HEK293 (cell line): Measurements from ENCODE around the gene ABCA3.

Source experiments
- CTCF ChIA-PET: fragments of 350-600 bp; formaldehyde crosslinking; extraction: SDS; loops from one replicate; lab custom pipeline; 2021; ENCODE audit warnings: antibody characterized with exemption; lab: Yijun Ruan, JAX
- POLR2A ChIA-PET: fragments of 300-600 bp; formaldehyde crosslinking; extraction: SDS; loops from one replicate; lab custom pipeline; 2020; ENCODE audit warnings: antibody characterized with exemption, inconsistent platforms; lab: Yijun Ruan, JAX
- H3K27ac ChIP-seq: fragments of 200-500 bp; sonication (Bioruptor generic); 2 replicates; pipeline ENCODE4 v1.5.1; 2014; ENCODE audit warnings: low read depth, low read length, control low read depth, inconsistent platforms; ENCODE audit errors: extremely low read depth
- H3K36me3 ChIP-seq, 2 experiments: fragments of 200-500 bp in 1 of 2; sonication (Bioruptor generic) in 1 of 2; 1 replicate in 1 of 2; 2 replicates in 1 of 2; pipeline ENCODE4 v1.5.1; 2014 to 2017; ENCODE audit warnings: inconsistent platforms in 2 of 2, low read length in 2 of 2; ENCODE audit not compliant: control insufficient read depth in 2 of 2, insufficient read depth in 1 of 2
- H3K4me1 ChIP-seq: fragments of 200-500 bp; sonication (Bioruptor generic); 2 replicates; pipeline ENCODE4 v1.5.1; 2014; ENCODE audit warnings: mild to moderate bottlenecking, low read length, inconsistent platforms; ENCODE audit not compliant: control insufficient read depth, insufficient read depth
- H3K4me3 ChIP-seq: 2 replicates; pipeline ENCODE4 v1.5.1; 2011; ENCODE audit warnings: low read depth, mild to moderate bottlenecking, control low read depth, low read length, moderate library complexity
- H3K9me3 ChIP-seq: fragments of 200-500 bp; sonication (Bioruptor generic); 2 replicates; pipeline ENCODE4 v1.5.1; 2014; ENCODE audit warnings: low read depth, low read length, inconsistent platforms; ENCODE audit not compliant: control insufficient read depth, insufficient read depth
- EGR2 ChIP-seq: fragments of 450-650 bp; formaldehyde crosslinking; IDR thresholded peaks from 2 replicates; pipeline ENCODE4 v1.5.1; 2016; ENCODE audit warnings: low read depth, missing biosample characterization, missing genetic modification characterization
- KLF17 ChIP-seq: fragments of 450-650 bp; formaldehyde crosslinking; IDR thresholded peaks from 2 replicates; pipeline ENCODE4 v1.5.1; 2016; ENCODE audit warnings: missing biosample characterization, missing genetic modification characterization
- PATZ1 ChIP-seq: fragments of 450-650 bp; formaldehyde crosslinking; IDR thresholded peaks from 2 replicates; pipeline ENCODE4 v1.5.1; 2016; ENCODE audit warnings: missing biosample characterization, missing genetic modification characterization
- REPIN1 ChIP-seq: fragments of 450-650 bp; formaldehyde crosslinking; IDR thresholded peaks from 2 replicates; pipeline ENCODE4 v1.5.1; 2017; ENCODE audit warnings: missing biosample characterization, missing genetic modification characterization, low read depth
- SCRT2 ChIP-seq: fragments of 450-650 bp; formaldehyde crosslinking; IDR thresholded peaks from 2 replicates; pipeline ENCODE4 v1.5.1; 2016; ENCODE audit warnings: missing biosample characterization, missing genetic modification characterization
- SP3 ChIP-seq: fragments of 450-650 bp; formaldehyde crosslinking; IDR thresholded peaks from 2 replicates; pipeline ENCODE4 v1.5.1; 2016; ENCODE audit warnings: missing biosample characterization, missing genetic modification characterization
- TRIM28 ChIP-seq: IDR thresholded peaks from 2 replicates; pipeline ENCODE4 v1.6.1; 2011; ENCODE audit warnings: low read length, control low read depth, borderline replicate concordance
- YY1 ChIP-seq: fragments of 450-650 bp; formaldehyde crosslinking; IDR thresholded peaks from 2 replicates; pipeline ENCODE4 v1.5.1; 2018; ENCODE audit warnings: missing biosample characterization, missing genetic modification characterization
- ZBTB20 ChIP-seq: fragments of 450-650 bp; formaldehyde crosslinking; IDR thresholded peaks from 2 replicates; pipeline ENCODE4 v1.5.1; 2016; ENCODE audit warnings: missing biosample characterization, missing genetic modification characterization
- ZFHX2 ChIP-seq: fragments of 450-650 bp; formaldehyde crosslinking; conservative IDR thresholded peaks from 2 replicates; pipeline ENCODE4 v1.5.1; 2016; ENCODE audit warnings: missing biosample characterization, missing genetic modification characterization
- ZNF174 ChIP-seq: fragments of 450-650 bp; formaldehyde crosslinking; IDR thresholded peaks from 2 replicates; pipeline ENCODE4 v1.5.0; 2017; ENCODE audit warnings: missing biosample characterization, mild to moderate bottlenecking, missing genetic modification characterization
- ZNF19 ChIP-seq: fragments of 450-650 bp; formaldehyde crosslinking; IDR thresholded peaks from 2 replicates; pipeline ENCODE4; 2016; ENCODE audit warnings: missing biosample characterization, missing genetic modification characterization, low read depth
- ZNF214 ChIP-seq: fragments of 450-650 bp; formaldehyde crosslinking; IDR thresholded peaks from 2 replicates; pipeline ENCODE4 v1.5.1; 2017; ENCODE audit warnings: missing biosample characterization, mild to moderate bottlenecking, missing genetic modification characterization, borderline replicate concordance
- ZNF26 ChIP-seq: fragments of 450-650 bp; formaldehyde crosslinking; IDR thresholded peaks from 2 replicates; pipeline ENCODE4 v1.5.1; 2016; ENCODE audit warnings: missing biosample characterization, missing genetic modification characterization
- ZNF266 ChIP-seq: fragments of 450-650 bp; formaldehyde crosslinking; IDR thresholded peaks from 2 replicates; pipeline ENCODE4 v1.5.1; 2016; ENCODE audit warnings: missing biosample characterization, missing genetic modification characterization, low read depth
- ZNF280C ChIP-seq: fragments of 450-650 bp; formaldehyde crosslinking; IDR thresholded peaks from 2 replicates; pipeline ENCODE4 v1.5.1; 2016; ENCODE audit warnings: missing biosample characterization, missing genetic modification characterization
- ZNF280D ChIP-seq: fragments of 450-650 bp; formaldehyde crosslinking; IDR thresholded peaks from 2 replicates; pipeline ENCODE4 v1.5.1; 2016; ENCODE audit warnings: missing biosample characterization, missing genetic modification characterization
- ZNF311 ChIP-seq: fragments of 450-650 bp; formaldehyde crosslinking; IDR thresholded peaks from 2 replicates; pipeline ENCODE4 v1.5.1; 2017; ENCODE audit warnings: missing biosample characterization, missing genetic modification characterization, borderline replicate concordance
- ZNF37A ChIP-seq: fragments of 450-650 bp; IDR thresholded peaks from 2 replicates; pipeline ENCODE4 v1.5.1; 2018; ENCODE audit warnings: missing biosample characterization, missing genetic modification characterization
- ZNF423 ChIP-seq: fragments of 450-650 bp; formaldehyde crosslinking; IDR thresholded peaks from 2 replicates; pipeline ENCODE4 v1.5.1; 2016; ENCODE audit warnings: missing biosample characterization, missing genetic modification characterization
- ZNF488 ChIP-seq: fragments of 450-650 bp; formaldehyde crosslinking; IDR thresholded peaks from 2 replicates; pipeline ENCODE4 v1.5.1; 2016; ENCODE audit warnings: missing biosample characterization, missing genetic modification characterization
- ZNF561 ChIP-seq: fragments of 450-650 bp; IDR thresholded peaks from 2 replicates; pipeline ENCODE4 v1.5.1; 2018; ENCODE audit warnings: missing biosample characterization, missing genetic modification characterization, borderline replicate concordance
- ZNF571 ChIP-seq: fragments of 450-650 bp; formaldehyde crosslinking; IDR thresholded peaks from 2 replicates; pipeline ENCODE4 v1.5.0; 2017; ENCODE audit warnings: missing biosample characterization, missing genetic modification characterization
- ZNF624 ChIP-seq: fragments of 450-650 bp; formaldehyde crosslinking; IDR thresholded peaks from 2 replicates; pipeline ENCODE4 v1.5.1; 2017; ENCODE audit warnings: missing biosample characterization, missing genetic modification characterization

ABCA3 gene

GRCh38 chr16:2285731-2286191 is 54.8 kb downstream of the ABCA3 start:
- H3K36me3 ChIP-seq, result peaks cover 3 to 36% of the 10 kb centered on the region in 2 experiments; a peak in 2 of 3 replicates
- no peaks in the 10 kb centered on the region for H3K4me1 ChIP-seq
- no peaks in the 10 kb centered on the region for H3K9me3 ChIP-seq
- no peak overlapping the region for H3K4me3 ChIP-seq
- no peak for TF ChIP-seq ZNF37A (tag by site-specific recombination)
- TF ChIP-seq ZFHX2, result no peak
- TF ChIP-seq EGR2, result no peak
- no peak for TF ChIP-seq ZNF311
- TF ChIP-seq ZNF571 (tag by site-specific recombination), result no peak
- no peak for TF ChIP-seq ZNF423 (tag by site-specific recombination)
- no peak for TF ChIP-seq ZNF19 (tag by site-specific recombination)
- no peak for TF ChIP-seq ZNF488 (tag by site-specific recombination)
- TF ChIP-seq TRIM28, result no peak
- TF ChIP-seq ZNF624 (tag by site-specific recombination), result no peak
- TF ChIP-seq ZNF280C (tag by site-specific recombination), result no peak
- ChIA-PET CTCF (no interaction called here), POLR2A (no interaction called here)
- no peak overlapping the region for H3K27ac ChIP-seq

- Histone ChIP-seq H3K36me3 (peaks cover 3 to 39% of the 10 kb centered on the region in 2 experiments; a peak in 2 of 3 replicates), H3K4me1 (no peaks in the 10 kb centered on the region), H3K27ac (no peak overlapping the region), H3K9me3 (no peaks in the 10 kb centered on the region), H3K4me3 (no peak overlapping the region)
- CTCF ChIA-PET, result no interaction called here
- POLR2A ChIA-PET, result no interaction called here
- TF ChIP-seq ZNF214 (no peak), SCRT2 (tag by site-specific recombination) (no peak), PATZ1 (no peak), ZNF280D (tag by site-specific recombination) (no peak), ZNF26 (tag by site-specific recombination) (no peak), ZNF423 (tag by site-specific recombination) (no peak), REPIN1 (tag by site-specific recombination) (no peak), ZNF266 (tag by site-specific recombination) (no peak), ZNF37A (tag by site-specific recombination) (no peak), ZNF561 (tag by site-specific recombination) (no peak), ZBTB20 (tag by site-specific recombination) (no peak), ZNF174 (no peak), YY1 (tag by site-specific recombination) (no peak), SP3 (tag by site-specific recombination) (no peak), KLF17 (tag by site-specific recombination) (no peak)
Observed at GRCh38 chr16:2284797-2285576, 55.5 kb downstream of the ABCA3 start.
